Measurements from ENCODE around the gene ACLY.

- TF ChIP-seq CTCF (IDR thresholded peaks at IDR 0.05) (no peak), POLR2AphosphoS5 (IDR thresholded peaks at IDR 0.05) (no peak)
Observed at GRCh38 chr17:41823580-41823979, 95.2 kb downstream of the ACLY start.

Data from suprapubic skin (tissue), 3 donors.